ENCODE results near the gene ADAMTS17.

DNA sequence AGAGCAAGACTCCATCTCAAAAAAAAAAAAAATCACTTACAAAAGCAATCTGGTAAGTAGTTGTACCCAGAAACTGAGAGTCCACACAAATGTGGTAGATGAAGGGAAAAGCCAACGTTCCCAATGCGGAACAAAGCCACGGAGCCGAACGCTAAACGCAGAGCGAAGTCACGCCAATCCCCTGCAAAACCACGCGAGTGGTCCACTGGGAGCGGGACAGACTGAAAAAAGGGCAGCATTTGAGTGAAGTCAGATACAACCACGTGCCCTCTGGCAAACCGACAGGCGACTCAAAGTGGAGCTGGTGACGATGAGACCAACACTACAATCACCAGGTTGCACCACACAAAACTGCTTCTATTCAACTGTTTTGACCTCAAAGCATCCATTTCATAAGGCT lies 362.4 kb downstream of the ADAMTS17 start:
- TF ChIP-seq, protein P1, sequence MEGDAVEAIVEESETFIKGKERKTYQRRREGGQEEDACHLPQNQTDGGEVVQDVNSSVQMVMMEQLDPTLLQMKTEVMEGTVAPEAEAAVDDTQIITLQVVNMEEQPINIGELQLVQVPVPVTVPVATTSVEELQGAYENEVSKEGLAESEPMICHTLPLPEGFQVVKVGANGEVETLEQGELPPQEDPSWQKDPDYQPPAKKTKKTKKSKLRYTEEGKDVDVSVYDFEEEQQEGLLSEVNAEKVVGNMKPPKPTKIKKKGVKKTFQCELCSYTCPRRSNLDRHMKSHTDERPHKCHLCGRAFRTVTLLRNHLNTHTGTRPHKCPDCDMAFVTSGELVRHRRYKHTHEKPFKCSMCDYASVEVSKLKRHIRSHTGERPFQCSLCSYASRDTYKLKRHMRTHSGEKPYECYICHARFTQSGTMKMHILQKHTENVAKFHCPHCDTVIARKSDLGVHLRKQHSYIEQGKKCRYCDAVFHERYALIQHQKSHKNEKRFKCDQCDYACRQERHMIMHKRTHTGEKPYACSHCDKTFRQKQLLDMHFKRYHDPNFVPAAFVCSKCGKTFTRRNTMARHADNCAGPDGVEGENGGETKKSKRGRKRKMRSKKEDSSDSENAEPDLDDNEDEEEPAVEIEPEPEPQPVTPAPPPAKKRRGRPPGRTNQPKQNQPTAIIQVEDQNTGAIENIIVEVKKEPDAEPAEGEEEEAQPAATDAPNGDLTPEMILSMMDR (IDR thresholded peaks at IDR 0.05; ENCODE audit: poor library complexity): no peak
- TF ChIP-seq EZH2phosphoT487 (IDR thresholded peaks at IDR 0.05; ENCODE audit: low read depth, severe bottlenecking, unreplicated experiment): no peak

Measured in hepatocyte (in vitro differentiated cells).